B cell (primary cell): Measurements from ENCODE around the gene PRAF2. TPM values are rescaled to one million over a fixed set of nuclear protein-coding genes. Genes with fewer than 3 reads are reported as not detected.

Experiments
- ATAC-seq: fragments of 200-7000 bp; cut with Tn5 transposase; one replicate; pipeline ENCODE4 v1.10.0; 2021; ENCODE audit warnings: low read depth, mild to moderate bottlenecking, moderate number of reproducible peaks, moderate library complexity
- CTCF ChIA-PET: fragments of 350-600 bp; sonication (Branson Sonifier 250); formaldehyde crosslinking; loops from one replicate; lab custom pipeline; 2021; ENCODE audit warnings: antibody characterized with exemption, inconsistent platforms; lab: Charles Lee
- POLR2A ChIA-PET: fragments of 350-600 bp; sonication (Branson Sonifier 250); formaldehyde crosslinking; loops from one replicate; lab custom pipeline; 2021; ENCODE audit warnings: antibody characterized with exemption; lab: Charles Lee
- DNase-seq: peaks from one replicate; pipeline ENCODE4 v3.0.0; 2013
- H2AFZ ChIP-seq: 2 replicates; pipeline ENCODE4 v1.6.1; 2012; ENCODE audit warnings: mild to moderate bottlenecking, low read depth, low read length; ENCODE audit not compliant: insufficient read depth, poor library complexity, severe bottlenecking
- H3K27ac ChIP-seq, 2 donors: 1 replicate in 1 of 2; 2 replicates in 1 of 2; pipeline ENCODE4 v1.5.1; 2012 to 2013; ENCODE audit warnings: low read length in 2 of 2, mild to moderate bottlenecking in 2 of 2, moderate library complexity in 1 of 2
- H3K27me3 ChIP-seq, 4 experiments: fragments of 200-600 bp in 1 of 4; sonication (generic) in 1 of 4; replicated peaks in 1 of 4; 1 replicate in 2 of 4; 2 replicates in 2 of 4; pipeline versions ENCODE4 v1.6.1 to v1.7.0; 2013 to 2016; ENCODE audit warnings: low read length in 3 of 4, mild to moderate bottlenecking in 2 of 4, mixed read lengths in 1 of 4, moderate library complexity in 1 of 4; ENCODE audit not compliant: insufficient read depth in 4 of 4, control insufficient read depth in 3 of 4; ENCODE audit errors: control extremely low read depth in 1 of 4
- H3K36me3 ChIP-seq, 2 experiments: replicated peaks in 1 of 2; 1 replicate in 1 of 2; 2 replicates in 1 of 2; pipeline versions ENCODE4 v1.6.1 to v1.7.1; 2013; ENCODE audit warnings: low read length in 1 of 2; ENCODE audit not compliant: insufficient read depth in 2 of 2, control insufficient read depth in 1 of 2; ENCODE audit errors: control extremely low read depth in 1 of 2, extremely low read depth in 1 of 2
- H3K4me1 ChIP-seq, 2 donors: fragments of 200-600 bp in 1 of 2; sonication (generic) in 1 of 2; 1 replicate in 1 of 2; 2 replicates in 1 of 2; pipeline versions ENCODE4 v1.5.1 to v1.6.1; 2013 to 2017; ENCODE audit warnings: low read length in 2 of 2; ENCODE audit not compliant: control insufficient read depth in 2 of 2, insufficient read depth in 2 of 2
- H3K4me2 ChIP-seq: replicated peaks from 2 replicates; pipeline ENCODE3; 2012; ENCODE audit warnings: mild to moderate bottlenecking, low read depth, low read length; ENCODE audit not compliant: poor library complexity, severe bottlenecking
- H3K4me3 ChIP-seq, 5 experiments: fragments of 200-600 bp in 1 of 5; sonication (generic) in 1 of 5; 1 replicate in 3 of 5; 2 replicates in 2 of 5; pipeline versions ENCODE4 v1.5.1 to v1.7.0; 2011 to 2016; ENCODE audit warnings: low read length in 4 of 5, mild to moderate bottlenecking in 4 of 5, low read depth in 2 of 5, control low read depth in 1 of 5, moderate library complexity in 1 of 5; ENCODE audit not compliant: insufficient read depth in 1 of 5; ENCODE audit errors: control extremely low read depth in 1 of 5, extremely low read depth in 1 of 5
- H3K79me2 ChIP-seq: fragments of 200-600 bp; sonication (generic); one replicate; pipeline ENCODE4 v1.6.0; 2016; ENCODE audit warnings: low read length; ENCODE audit not compliant: control insufficient read depth, insufficient read depth
- H3K9ac ChIP-seq: fragments of 200-600 bp; sonication (generic); 2 replicates; pipeline ENCODE4 v1.6.1; 2017; ENCODE audit warnings: mild to moderate bottlenecking, low read length, moderate library complexity
- H3K9me3 ChIP-seq, 3 donors: one replicate each; pipeline versions ENCODE4 v1.6.1 to v1.7.1; 2013; ENCODE audit warnings: low read length in 2 of 3; ENCODE audit not compliant: control insufficient read depth in 2 of 3, insufficient read depth in 1 of 3; ENCODE audit errors: control extremely low read depth in 1 of 3
- H4K20me1 ChIP-seq: 2 replicates; pipeline ENCODE4 v1.6.0; 2012; ENCODE audit warnings: mild to moderate bottlenecking, low read length; ENCODE audit not compliant: insufficient read depth, control insufficient read depth, poor library complexity, severe bottlenecking
- H3K27ac Mint-ChIP-seq: one replicate; pipeline ENCODE4 v1.8.0; 2021; ENCODE audit warnings: mixed read lengths
- H3K27me3 Mint-ChIP-seq: one replicate; pipeline ENCODE4 v1.8.0; 2021; ENCODE audit warnings: mixed read lengths
- H3K4me1 Mint-ChIP-seq: one replicate; pipeline ENCODE4 v1.8.0; 2021; ENCODE audit warnings: mixed read lengths
- H3K4me3 Mint-ChIP-seq: one replicate; pipeline ENCODE4 v1.8.0; 2021; ENCODE audit warnings: mixed read lengths
- H3K9me3 Mint-ChIP-seq: one replicate; pipeline ENCODE4 v1.8.0; 2022; ENCODE audit warnings: mixed read lengths; ENCODE audit not compliant: insufficient read depth
- CTCF ChIP-seq: fragments of 200-600 bp; IDR thresholded peaks from one replicate; pipeline ENCODE4 v1.8.0; 2022; ENCODE audit warnings: antibody characterized with exemption, mild to moderate bottlenecking
- EZH2 ChIP-seq: IDR thresholded peaks from 2 replicates; pipeline ENCODE4 v1.6.1; 2012; ENCODE audit warnings: borderline replicate concordance, low read depth, mild to moderate bottlenecking, moderate library complexity, low read length; ENCODE audit not compliant: insufficient read depth, poor library complexity, severe bottlenecking
- WGBS: methylation state at CpG from one replicate; pipeline ENCODE4 v1.1.5; 2013; ENCODE audit warnings: missing lambda C conversion rate; ENCODE audit not compliant: insufficient coverage; 5-methylcytosine and 5-hydroxymethylcytosine counted together
- intact Hi-C: fragments of 100-400 bp; cut with micrococcal nuclease; formaldehyde crosslinking; loops from one replicate; pipeline ENCODE4 v1.10.0; 2022
- polyA plus RNA-seq: library from polyadenylated mRNA; depleted of rRNA; stranded (reverse); fragments of >200 nt; gene quantifications from 2 replicates; pipeline ENCODE4 v1.2.3, GENCODE V29; 2012
- total RNA-seq, 2 donors: library from RNA; stranded (reverse); fragments of 120-200 nt in 1 of 2; gene quantifications; 1 replicate in 1 of 2; 2 replicates in 1 of 2; pipeline versions ENCODE4 v1.2.3 to v1.2.4, GENCODE V29; 2013 to 2022

PRAF2 gene
- total and polyA plus RNA-seq, 2 donors (not counting 1 experiment from before 2014, with no cell fraction given), result 19.0 to 19.4 TPM

- H3K9me3 Mint-ChIP-seq, result no peaks in the 10 kb centered on the region
- H3K4me3 ChIP-seq, result peak within 1 kb of the TSS; percentile 69 to 77 (median 73)
- H3K27me3 ChIP-seq, result no peaks in the 10 kb centered on the region
- peak within 1 kb of the TSS; percentile 91 to 96 for H3K27ac ChIP-seq
- H3K4me1 ChIP-seq, result peaks cover 12 to 25% of the 10 kb centered on the region in 2 donors
- CTCF ChIA-PET, result interaction anchor here (0.6 to 3.3 kb wide), 9 partner anchors 40 to 395 kb away, joined by 3 to 16 read pairs (median 4); partner anchors contain the start of genes GRIPAP1 and KCND1
- no peaks in the 10 kb centered on the region for H3K27me3 Mint-ChIP-seq
- POLR2A ChIA-PET, result interaction anchor here (0.6 to 2.3 kb wide), 6 partner anchors 41 to 1207 kb away, joined by 3 to 9 read pairs (median 6); partner anchors contain the start of genes GRIPAP1, OTUD5, PLP2 and ZNF81
- H3K9me3 ChIP-seq, result no peaks in the 10 kb centered on the region
- H3K4me1 Mint-ChIP-seq, result peaks cover 28% of the 10 kb centered on the region
- peak within 1 kb of the TSS; percentile 91 for H3K4me3 Mint-ChIP-seq
- DNase-seq (peak; percentile 97), ATAC-seq (peak; percentile 87)
- H3K27ac Mint-ChIP-seq, result peak within 1 kb of the TSS; percentile 92
- H3K9ac ChIP-seq, result peak within 1 kb of the TSS; percentile 69
- H3K36me3 ChIP-seq, result peaks cover 0 to 11% of the 10 kb centered on the region in 2 experiments
- peak within 1 kb of the TSS; percentile 73 for H3K4me2 ChIP-seq
- no peaks in the 10 kb centered on the region for H4K20me1 ChIP-seq
- peak within 1 kb of the TSS; percentile 76 for H2AFZ ChIP-seq
- peaks cover 8% of the 10 kb centered on the region for H3K79me2 ChIP-seq
- intact Hi-C loops, result loop anchor here (1.0 to 10.0 kb wide), 14 partner anchors 31 to 1389 kb away; partner anchors contain the start of genes ELK1, GPKOW, GRIPAP1 and HDAC6
- WGBS, result 0% methylated on average over 28 of the region's 67 CpGs
- TF ChIP-seq CTCF, result peak; percentile 62
- TF ChIP-seq EZH2, result no peak
Observed at GRCh38 chrX:49043220-49043986, 30.4 kb downstream of the PRAF2 start, which contains the start of gene TFE3. TSS of gene TFE3 (minus strand) at chrX:49043357. CDS start at chrX:49043226, 131 bp downstream.
